Calu3 (cell line): ENCODE measurements around the gene PGM2L1. TPM values are rescaled to one million over a fixed set of nuclear protein-coding genes. Genes with fewer than 3 reads are reported as not detected.
"Not testable (repeated sequence)": the region's sequence is repeated elsewhere in the genome, so short reads cannot be mapped to it uniquely, and the experiment has no call there.

Source experiments
- BruUV-seq: library from RNA; stranded (reverse); fragments of 400-500 nt; replicated peaks from 2 replicates; lab custom pipeline; 2021; lab: Mats Ljungman, UMichigan
- CTCF ChIA-PET: fragments of 300-600 bp; sonication (Branson Sonifier 250); formaldehyde crosslinking; loops from one replicate; lab custom pipeline; 2022; ENCODE audit warnings: antibody characterized with exemption; lab: Charles Lee
- DNase-seq: peaks from one replicate; pipeline ENCODE4 v3.0.0; 2022
- H3K27ac Mint-ChIP-seq: one replicate; pipeline ENCODE4 v1.8.0; 2022; ENCODE audit warnings: mixed read lengths; ENCODE audit not compliant: unreplicated experiment
- H3K27me3 Mint-ChIP-seq: one replicate; pipeline ENCODE4 v1.8.0; 2022; ENCODE audit warnings: mixed read lengths; ENCODE audit not compliant: unreplicated experiment
- H3K36me3 Mint-ChIP-seq: one replicate; pipeline ENCODE4 v1.8.0; 2022; ENCODE audit warnings: mild to moderate bottlenecking, moderate library complexity, mixed read lengths; ENCODE audit not compliant: insufficient read depth, unreplicated experiment
- H3K4me1 Mint-ChIP-seq: one replicate; pipeline ENCODE4 v1.8.0; 2022; ENCODE audit warnings: mild to moderate bottlenecking, low read depth, mixed read lengths; ENCODE audit not compliant: unreplicated experiment
- H3K4me3 Mint-ChIP-seq: one replicate; pipeline ENCODE4 v1.8.0; 2022; ENCODE audit warnings: mild to moderate bottlenecking, low read depth, moderate library complexity, mixed read lengths; ENCODE audit not compliant: unreplicated experiment
- H3K9me3 Mint-ChIP-seq: one replicate; pipeline ENCODE4 v1.8.0; 2022; ENCODE audit warnings: low read depth, mixed read lengths; ENCODE audit not compliant: unreplicated experiment
- intact Hi-C: fragments of 100-400 bp; cut with micrococcal nuclease; formaldehyde crosslinking; loops from one replicate; pipeline ENCODE4 v1.10.0; 2022; ENCODE audit not compliant: unreplicated experiment
- total RNA-seq: library from RNA; stranded (reverse); gene quantifications from 2 replicates; pipeline ENCODE4 v1.2.3, GENCODE V29; 2022
- TF ChIP-seq, protein P1 (sequence below): fragments of 200-600 bp; IDR thresholded peaks from one replicate; pipeline ENCODE4 v1.8.0; 2022; ENCODE audit warnings: antibody characterized with exemption; ENCODE audit not compliant: unreplicated experiment

Gene PGM2L1
- total RNA-seq, 1 experiment from 2014 or later, result 7.2 TPM

DNA sequence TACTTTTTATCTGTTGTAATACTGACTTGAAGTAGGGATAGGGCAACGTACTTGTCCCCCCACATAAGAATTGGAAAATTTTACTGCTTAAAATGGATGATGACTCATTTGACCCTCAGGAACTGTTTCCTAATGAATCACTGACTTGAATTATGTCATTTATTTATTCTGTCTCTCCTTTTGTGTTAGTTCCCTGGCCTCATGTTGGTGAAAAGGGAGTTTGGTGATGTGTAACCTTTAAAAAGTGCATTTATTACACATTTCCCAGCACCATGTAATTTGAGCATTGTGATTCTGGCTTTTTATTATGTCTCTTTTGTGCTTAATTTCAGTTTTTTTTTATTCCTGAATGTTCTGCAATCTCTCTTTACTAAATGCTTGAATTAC is 20.3 kb upstream of the PGM2L1 start:
- Mint-ChIP-seq H3K4me3 (no peak overlapping the region), H3K4me1 (peaks cover 39% of the 10 kb centered on the region), H3K27ac (peak overlapping the region; percentile 48), H3K27me3 (no peaks in the 10 kb centered on the region), H3K9me3 (no peaks in the 10 kb centered on the region), H3K36me3 (peaks cover 10% of the 10 kb centered on the region)
- CTCF ChIA-PET, result interaction anchor here (1.1 kb wide), 1 partner anchor 14 kb away, joined by 3 read pairs; no protein-coding TSS in a partner anchor
- TF ChIP-seq, protein P1, sequence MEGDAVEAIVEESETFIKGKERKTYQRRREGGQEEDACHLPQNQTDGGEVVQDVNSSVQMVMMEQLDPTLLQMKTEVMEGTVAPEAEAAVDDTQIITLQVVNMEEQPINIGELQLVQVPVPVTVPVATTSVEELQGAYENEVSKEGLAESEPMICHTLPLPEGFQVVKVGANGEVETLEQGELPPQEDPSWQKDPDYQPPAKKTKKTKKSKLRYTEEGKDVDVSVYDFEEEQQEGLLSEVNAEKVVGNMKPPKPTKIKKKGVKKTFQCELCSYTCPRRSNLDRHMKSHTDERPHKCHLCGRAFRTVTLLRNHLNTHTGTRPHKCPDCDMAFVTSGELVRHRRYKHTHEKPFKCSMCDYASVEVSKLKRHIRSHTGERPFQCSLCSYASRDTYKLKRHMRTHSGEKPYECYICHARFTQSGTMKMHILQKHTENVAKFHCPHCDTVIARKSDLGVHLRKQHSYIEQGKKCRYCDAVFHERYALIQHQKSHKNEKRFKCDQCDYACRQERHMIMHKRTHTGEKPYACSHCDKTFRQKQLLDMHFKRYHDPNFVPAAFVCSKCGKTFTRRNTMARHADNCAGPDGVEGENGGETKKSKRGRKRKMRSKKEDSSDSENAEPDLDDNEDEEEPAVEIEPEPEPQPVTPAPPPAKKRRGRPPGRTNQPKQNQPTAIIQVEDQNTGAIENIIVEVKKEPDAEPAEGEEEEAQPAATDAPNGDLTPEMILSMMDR, result no peak
- DNase-seq, result no peak
- intact Hi-C loops, result no loop called here
- BruUV-seq, result no TSS peak

DNA sequence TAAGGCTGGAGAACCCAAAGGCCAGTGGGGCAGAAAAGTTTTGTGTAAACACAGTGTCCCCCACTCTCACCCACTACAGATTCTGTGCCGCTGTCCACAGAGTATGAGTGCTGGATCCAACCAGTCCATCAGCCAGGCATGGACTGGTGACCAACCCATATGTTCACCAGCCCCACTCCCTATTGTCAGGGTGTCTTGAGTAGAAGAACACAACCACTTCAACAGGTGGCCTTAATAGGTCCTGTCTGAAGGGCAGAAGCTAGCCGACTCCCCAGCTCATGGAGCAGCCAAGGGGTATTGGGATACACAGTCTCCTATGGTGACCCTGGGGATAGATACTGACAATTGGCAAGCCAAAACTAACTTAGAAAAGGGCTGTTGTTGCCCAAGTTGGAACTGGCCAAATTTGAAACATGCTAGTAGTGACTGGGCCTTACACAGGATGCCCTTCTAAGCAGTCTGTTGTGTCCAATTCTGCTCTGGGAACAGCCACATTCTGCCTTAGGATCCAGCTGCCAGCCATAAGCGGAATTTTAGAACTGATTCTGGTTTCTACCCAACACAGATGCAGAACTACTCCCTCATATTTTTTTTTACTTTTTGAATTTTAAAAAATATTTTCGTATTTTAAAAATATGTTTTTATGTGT is 19.8 kb upstream of the PGM2L1 start:
- peak; percentile 3 for DNase-seq
- H3K27ac Mint-ChIP-seq, result peak overlapping the region; percentile 85
- intact Hi-C loops, result no loop called here

DNA sequence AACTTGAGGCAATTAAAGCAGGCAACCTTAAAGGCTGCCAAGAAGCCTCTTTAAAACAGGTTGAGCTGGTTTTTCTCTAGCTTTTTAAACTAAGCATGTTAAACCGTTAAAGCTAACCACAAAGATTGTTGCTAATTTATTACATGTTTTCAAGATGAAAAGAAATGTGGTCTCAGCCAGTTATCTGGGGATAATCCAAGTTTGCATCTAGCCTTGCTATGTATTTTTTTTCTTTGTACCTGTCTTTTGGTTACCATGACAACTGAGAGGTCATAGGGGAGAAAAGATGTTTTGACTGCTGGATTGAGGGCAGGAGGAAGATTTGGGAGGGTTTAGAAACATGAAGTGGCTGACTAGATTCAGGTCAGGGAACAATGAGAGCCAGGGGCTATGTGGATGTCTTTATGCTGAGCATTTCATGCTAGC is 19.2 kb upstream of the PGM2L1 start:
- Mint-ChIP-seq H3K27ac (peak overlapping the region; percentile 85), H3K4me3 (no peak overlapping the region), H3K9me3 (no peaks in the 10 kb centered on the region), H3K4me1 (peaks cover 48% of the 10 kb centered on the region), H3K36me3 (peaks cover 10% of the 10 kb centered on the region), H3K27me3 (no peaks in the 10 kb centered on the region)
- intact Hi-C loops, result no loop called here
- TF ChIP-seq, protein P1, result no peak
- no TSS peak for BruUV-seq
- DNase-seq, result peak; percentile 14
- CTCF ChIA-PET, result interaction anchor here (0.6 to 1.0 kb wide), 3 partner anchors 18 to 103 kb away, joined by 3 to 6 read pairs (median 3); no protein-coding TSS in a partner anchor

More for the DNA sequence above, 19.8 kb upstream of the PGM2L1 start:
- H3K4me1 Mint-ChIP-seq, result peaks cover 42% of the 10 kb centered on the region
- TF ChIP-seq, protein P1, result no peak
- H3K27me3 Mint-ChIP-seq, result no peaks in the 10 kb centered on the region
- H3K9me3 Mint-ChIP-seq, result no peaks in the 10 kb centered on the region
- no peak overlapping the region for H3K4me3 Mint-ChIP-seq
- peaks cover 10% of the 10 kb centered on the region for H3K36me3 Mint-ChIP-seq
- no TSS peak for BruUV-seq
- CTCF ChIA-PET, result interaction anchor here (0.6 to 1.0 kb wide), 2 partner anchors 19 to 23 kb away, joined by 3 to 6 read pairs; no protein-coding TSS in a partner anchor

DNA sequence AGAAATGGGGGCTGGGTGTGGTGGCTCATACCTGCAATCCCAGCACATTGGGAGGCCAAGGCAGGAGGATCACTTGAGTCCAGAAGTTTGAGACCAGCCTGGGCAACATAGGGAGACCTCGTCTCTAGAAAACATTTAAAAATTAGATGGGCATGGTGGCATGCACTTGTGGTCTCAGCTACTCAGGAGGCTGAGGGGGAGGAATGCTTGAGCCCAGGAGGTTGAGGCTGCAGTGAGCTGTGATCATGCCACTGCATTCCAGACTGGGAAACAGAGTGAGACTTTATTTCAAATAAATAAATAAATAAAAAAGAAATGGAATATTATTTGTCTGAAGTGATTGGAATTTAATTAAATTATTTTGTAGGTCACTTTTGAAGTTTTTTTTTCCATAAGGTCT is 18.7 kb upstream of the PGM2L1 start:
- BruUV-seq, H3K27me3 Mint-ChIP-seq, intact Hi-C loops, H3K4me3 Mint-ChIP-seq, H3K9me3 Mint-ChIP-seq: not testable (repeated sequence)
- CTCF ChIA-PET, result interaction anchor here (0.8 to 1.0 kb wide), 2 partner anchors 18 to 103 kb away, joined by 3 to 6 read pairs; no protein-coding TSS in a partner anchor
- DNase-seq, result peak; percentile 2
- H3K36me3 Mint-ChIP-seq, result peaks cover 10% of the 10 kb centered on the region
- peaks cover 49% of the 10 kb centered on the region for H3K4me1 Mint-ChIP-seq
- H3K27ac Mint-ChIP-seq, result peak overlapping the region; percentile 85
